Activated T-cell treated with anti-CD3 and anti-CD28 coated beads, Interleukin-2, amount 50 U/mL, for 1 hour (primary cell): ENCODE results near the gene PUM2.

Source experiments
- DNase-seq: peaks from one replicate; pipeline ENCODE4 v3.0.0-alpha.2; 2020

Gene PUM2

DNA sequence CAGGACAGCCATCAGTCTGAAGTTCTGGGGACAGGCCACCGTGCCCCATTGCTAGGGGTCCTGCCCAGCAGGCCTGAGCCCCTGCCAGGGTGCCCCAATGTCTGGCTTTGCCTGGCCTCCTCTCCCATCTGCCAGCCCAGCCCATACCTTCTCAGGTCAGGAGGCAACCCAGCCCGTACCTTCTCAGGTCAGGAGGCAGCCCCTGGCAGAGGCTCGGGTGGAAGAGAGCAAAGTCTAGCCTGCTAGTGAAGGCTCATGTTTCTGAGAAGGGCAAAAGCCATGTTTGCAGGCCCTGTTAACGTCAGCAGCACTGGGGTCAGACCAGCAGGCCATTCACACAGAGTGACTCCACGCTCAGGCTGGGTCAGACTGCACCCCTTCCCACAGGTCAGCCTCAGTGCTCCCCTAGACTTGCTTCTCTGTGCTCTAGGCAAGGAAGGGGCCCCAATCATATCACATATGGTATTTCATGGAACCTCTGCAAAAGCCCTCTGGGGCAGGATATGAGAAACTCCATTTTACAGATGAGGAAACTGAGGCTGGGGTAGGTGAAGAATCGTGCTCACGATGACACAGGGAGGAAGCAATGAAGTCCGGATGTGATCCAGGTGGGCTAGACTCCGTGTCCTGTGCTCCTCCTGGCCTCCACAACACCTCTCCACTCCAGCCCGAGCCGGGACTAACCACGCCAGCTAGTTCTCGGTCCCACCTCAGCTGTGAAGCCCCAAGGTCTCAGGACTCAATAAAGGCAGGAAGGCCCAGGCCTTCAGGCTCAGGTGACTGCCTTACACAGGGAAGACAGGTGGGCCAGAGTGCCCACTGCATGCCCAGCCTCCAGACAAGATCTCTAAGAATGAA is 135.2 kb downstream of the PUM2 start:
- no peak for DNase-seq

DNA sequence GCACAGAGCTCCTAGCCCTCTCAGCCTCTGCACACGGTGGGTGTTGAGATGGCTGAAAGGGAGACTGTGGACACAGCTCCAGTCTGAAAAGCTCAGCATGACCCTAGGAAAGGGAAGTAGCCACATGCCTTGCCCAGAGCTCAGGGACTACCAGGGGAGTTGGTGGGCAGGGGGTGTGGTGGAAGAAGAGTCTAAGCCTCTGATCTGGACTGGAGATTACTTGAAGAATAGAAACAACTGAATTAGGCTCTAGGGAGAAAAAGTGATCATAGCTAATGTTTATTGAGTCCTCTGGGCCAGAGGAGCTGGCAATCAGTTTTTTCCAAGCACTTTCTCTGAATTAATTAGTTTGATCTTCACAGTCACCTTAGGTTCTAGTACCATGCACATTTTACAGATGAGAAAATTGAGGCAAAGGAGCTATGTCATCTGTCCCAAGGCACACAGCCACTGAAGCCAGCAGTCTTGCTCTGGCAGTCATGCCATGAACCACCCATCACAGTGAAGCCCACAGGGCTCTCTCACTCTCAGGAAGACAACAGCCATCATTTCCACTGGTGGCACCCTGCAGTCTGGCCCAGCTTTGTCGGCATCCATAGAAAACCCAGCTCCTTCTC is 136.0 kb downstream of the PUM2 start:
- DNase-seq: no peak

DNA sequence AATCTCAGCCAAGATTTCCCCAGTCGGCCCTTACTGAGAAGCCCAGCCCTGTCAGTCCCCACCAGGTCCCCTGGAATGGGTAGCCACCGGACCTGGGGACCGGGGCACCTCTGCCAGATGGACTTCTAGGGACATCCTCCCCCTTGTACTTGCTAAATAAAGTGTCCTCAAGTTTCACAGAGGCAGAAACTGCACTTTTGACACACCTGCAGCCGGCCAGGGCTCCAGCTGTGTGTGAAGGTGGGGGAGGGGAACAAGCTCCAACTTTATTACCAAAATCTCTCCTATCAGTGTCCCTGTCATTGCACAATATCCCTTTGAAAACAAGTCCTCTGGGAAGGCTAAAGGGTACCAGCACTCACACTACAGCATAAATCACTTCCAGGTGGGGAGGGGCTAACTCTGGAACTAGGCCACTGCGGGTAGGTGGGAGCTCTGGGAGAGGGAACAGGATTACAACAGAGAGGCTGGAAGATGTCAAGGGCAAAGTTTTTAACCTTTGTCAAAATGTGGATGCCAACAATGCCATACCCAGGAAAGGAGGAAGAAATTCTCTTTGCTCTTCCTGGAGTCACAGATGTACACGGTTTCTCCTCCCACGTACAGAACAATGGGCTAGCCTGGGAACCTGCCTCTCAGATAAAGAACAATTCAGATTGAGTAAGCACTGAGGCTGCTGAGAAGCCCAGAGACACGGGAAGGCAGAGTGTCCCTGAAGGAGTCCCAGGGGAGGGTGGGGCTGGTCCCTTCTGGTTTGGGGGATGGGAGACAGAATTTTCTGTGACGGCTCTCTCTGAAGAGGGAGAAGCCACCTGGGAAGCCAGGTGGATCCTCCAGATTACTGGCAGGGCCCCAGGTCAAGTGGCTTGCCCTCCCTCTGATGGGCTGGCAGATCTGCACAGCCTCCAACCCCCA is 136.7 kb downstream of the PUM2 start:
- DNase-seq: no peak

DNA sequence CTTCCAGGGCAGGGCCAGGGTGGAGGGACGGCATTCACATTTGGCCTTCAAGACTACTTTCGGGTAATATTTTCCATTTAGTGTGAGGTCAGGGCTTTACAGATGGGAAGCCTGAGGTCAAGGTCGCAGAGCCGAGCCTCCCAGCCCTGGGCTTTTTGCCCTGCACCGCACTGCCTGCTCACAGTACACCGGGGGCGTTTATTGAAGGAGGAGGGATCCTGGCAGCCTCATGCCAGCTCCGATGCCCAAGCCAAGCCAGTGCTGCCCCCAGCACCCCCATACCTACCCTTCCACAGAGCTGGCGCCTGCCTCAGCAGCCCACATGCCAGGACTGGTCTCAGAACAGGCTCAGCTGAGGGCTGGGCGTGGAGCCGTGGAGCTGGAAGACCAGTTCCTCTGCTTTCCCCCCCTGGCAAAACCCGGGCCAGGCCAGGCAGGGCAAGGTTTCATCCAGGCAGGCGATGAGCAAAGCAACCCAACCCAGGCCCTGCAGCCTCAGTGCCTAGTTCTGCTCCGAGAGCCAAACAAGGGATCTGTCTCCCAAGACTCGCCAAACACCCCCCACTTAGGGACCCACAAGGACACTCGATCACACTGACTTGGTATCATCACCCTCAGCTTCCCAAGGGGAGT is 137.7 kb downstream of the PUM2 start:
- DNase-seq: no peak

DNA sequence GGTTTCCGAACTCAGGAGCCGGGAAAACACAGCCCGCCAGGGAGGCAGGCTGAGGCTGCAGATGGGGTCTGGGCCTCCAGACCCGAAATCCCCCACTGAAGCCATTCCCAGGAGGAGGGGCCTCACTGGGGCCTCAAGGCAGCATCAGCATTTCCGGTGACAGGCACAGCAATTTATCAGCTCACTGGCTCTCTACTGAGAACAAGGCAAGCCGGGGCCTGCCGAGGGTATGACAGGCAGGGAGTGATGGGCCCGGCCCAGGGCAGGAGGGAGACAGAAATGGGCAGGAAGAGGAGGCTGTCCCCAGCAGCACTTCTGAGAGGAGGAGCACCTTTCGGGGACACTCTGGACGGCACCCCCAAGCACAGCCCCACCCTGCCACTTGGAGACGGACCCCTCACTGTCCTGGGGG is 138.2 kb downstream of the PUM2 start:
- DNase-seq: no peak

DNA sequence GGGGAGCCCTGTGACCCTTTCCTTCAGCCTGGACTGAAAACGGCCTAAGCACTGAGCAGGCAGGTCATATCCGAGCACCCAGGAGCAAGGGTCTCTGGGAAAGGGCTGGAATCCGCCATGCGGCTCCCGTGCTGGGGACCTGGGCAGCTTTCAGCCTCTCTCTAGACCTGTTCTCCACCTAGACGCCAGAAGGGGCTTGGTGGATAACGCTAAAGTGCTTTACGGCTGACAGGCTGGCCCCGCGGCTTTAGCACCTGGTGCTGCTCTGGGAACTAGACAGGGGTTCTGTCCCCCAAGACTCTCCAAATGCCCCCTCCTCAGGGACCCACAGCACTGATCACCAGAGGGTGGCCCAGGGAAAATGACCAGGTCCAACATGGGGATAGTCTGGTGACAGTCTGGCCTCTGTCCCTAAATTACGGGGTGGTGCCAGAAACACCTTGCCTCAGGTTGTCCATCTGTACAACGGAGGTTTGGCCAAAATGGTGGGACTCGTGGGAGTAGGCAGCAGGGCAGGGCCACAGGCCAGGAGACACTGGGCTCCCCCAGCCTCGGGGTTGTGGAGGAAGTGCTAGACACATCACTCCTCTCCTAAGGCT is 138.7 kb downstream of the PUM2 start:
- no peak for DNase-seq

DNA sequence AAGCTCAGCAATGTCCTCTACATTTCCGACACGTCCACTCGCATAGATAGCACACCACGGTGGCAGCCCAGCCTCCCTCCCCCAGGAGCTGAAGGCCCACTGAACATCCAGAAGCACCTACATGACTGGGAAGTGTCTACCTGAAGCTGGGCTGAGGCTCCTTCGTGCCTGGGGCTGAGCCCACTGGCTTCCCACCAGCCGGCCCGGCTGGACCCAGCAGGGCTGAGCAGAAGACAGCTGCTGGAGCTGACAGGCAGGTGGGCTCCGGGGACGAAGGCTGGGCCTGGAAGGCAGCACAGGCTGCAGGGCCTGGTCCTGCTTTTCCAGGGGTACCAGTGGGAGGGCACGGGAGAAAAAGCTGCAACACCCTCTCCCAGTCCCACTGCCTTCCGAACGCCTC is 139.2 kb downstream of the PUM2 start:
- DNase-seq: no peak

DNA sequence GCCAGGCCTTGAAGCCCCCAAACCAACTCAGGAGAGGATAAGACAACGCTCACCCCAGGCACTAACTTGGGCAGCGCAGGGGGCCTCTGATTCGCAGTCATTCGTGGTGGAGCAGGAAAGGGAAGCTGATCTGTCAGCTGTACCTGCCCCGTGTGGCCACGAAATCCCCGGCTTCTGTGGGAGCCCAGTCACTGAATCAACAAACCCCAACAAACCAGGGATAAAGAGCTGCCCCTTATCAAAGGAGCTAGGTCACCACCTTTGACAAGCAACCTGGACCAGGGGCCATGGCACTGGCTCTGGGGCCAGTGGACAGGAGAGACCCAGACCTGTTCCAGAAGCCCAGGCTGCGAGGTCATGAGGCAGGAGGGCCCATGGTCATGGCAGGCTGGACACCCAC is 140.2 kb downstream of the PUM2 start:
- DNase-seq: no peak

DNA sequence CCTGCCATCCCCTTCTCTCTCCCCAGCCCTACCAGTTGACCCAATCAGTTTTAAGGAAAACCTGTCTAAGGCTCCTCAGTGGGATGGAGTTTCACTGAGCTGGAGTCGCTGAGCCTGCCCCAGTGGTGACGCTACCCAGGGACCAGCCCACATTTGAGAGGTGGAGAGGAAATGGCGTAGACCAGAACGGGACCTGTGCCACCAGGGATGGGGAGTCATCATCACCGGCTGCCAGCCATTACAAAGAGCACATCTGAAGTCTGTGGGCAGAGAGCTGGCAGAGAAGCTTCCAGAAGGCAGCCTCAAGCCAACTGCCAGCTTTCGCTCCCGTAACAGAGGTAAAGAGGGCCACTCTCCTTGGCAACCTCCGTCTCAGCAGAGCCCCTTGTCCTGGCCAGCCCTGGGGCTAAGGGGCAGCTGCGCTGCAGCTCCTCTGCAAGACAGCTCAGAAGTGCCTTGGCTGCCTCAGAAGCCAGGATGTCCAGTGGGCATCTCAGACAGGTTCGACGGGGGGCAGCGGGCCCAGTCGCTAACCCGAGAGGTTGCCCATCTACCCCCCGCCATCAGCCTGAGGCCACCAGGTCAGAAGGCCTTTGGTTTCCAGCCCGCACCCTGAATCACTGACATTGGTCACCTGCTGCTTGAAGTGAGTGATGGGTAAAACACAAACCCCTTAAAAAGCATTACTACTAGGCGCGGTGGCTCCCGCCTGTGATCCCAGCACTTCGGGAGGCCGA is 141.1 kb downstream of the PUM2 start:
- no peak for DNase-seq

DNA sequence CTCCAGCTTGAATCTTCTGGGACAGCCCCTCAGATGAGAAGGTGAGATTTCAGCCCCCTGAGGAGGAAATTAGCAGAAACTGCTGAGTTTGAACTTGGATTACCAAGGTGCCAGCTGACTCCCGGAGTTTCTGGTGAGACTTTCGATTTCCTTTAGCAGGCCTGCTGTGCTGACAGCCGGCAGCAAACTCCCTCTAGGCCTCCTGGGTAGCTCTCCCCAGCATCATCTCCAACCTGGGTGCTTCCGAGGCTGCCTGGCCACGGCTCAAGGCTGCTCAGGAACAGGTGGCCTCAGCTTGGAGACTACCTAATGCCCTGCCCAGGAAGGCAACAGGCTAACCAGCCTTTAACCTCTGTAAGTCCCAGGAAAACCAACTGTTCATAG is 142.2 kb downstream of the PUM2 start:
- DNase-seq: no peak

DNA sequence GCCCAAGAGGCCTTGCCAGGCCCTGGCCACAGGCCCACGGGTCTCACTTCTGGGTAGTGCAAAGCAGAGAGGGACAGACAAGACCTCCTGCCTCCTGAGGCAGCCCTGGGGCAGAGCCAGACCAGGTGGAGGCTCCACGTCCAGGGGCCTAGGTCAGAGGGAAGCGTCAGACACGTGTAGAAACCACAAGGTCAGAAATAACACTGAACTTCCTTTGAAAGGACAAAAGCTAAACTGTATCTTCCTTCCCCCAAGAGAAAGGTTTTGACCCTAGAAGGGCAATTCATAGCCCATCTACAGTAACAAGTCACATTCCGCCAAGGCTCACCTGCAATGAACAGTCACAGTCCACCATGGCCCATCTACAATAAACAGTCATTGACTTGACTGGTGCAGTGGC is 143.6 kb downstream of the PUM2 start:
- no peak for DNase-seq

DNA sequence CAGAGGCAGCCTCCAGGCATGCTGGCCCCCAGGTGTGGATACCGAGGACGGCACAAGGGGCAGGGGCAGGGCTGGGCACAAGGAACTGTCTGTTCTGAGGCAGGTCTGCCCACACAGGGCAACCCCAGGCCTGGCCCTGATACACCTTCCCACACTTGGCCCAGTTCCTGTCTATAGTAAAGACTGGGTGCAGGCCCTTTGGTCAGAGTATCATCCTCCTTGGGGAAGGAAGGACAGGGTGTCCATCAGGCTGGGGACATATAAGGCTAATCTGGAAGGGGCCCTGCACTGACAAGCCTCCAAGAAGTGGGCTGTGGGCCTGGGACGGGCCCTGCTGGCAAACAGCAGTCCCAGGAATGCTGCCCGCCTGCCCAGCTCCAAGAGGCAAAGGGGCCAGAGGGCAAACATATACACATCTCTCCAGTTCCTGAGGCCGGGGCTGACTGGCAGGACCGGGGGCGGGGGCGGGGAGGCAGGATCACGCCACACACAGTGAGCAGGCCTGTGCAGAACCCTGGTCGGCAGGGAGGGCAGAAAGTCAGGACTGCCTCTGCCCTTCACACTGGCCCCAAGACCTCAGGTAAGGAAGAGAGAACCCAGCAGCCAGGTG is 144.6 kb downstream of the PUM2 start:
- no peak for DNase-seq

DNA sequence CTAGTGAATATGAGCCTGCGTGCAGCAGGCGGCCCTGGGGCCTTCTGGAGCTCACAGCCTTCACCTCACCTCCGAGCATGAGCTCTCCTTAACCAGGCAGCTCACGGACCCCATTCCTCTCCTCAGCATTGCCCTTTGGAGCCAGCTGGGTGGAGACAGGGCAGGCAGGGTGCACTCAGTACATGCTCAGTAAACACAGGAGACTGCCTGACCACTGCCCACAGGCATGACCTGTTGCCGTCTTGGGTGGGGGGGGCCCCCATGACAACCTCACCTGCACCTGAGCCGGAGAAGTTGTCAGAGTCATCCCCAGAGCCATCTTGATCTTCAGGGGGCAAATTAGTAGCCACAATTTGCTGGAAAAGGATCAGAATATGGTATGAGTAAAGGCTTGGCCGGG is 145.6 kb downstream of the PUM2 start:
- no peak for DNase-seq

DNA sequence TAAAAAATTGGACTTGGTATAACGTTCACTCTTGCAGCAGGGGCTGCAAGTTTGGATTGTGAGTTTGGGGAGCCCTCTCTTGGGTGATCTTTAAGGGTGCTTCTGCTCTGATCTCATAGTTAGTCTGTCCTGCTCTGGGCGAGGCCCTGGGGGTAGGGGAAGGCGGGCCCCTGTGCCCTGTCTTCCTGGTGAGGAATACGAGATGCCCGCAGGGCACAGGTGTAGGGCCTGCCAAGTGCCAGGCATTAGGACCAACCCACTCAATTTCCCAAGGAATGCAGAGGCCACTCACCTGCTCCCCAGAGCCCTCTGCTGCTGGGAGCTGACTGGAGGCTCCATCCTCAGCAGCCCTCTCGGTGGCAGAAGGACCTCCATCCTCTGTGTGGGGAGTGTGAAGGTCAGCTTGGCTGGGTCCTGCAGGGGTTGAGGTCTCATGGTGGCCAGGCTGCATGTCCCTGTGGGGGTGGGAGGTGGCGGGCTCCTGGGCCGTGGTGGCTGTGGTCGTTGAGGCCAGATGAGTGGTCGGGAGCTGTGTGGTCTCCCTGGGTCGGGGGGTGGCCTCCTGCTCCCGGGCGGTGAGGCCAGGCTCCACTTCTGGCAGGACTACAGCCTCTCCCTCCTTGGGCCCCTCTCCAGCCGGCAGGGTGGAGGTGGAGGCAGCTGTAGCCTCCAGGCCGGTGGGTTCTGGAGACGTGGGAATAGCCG is 147.0 kb downstream of the PUM2 start:
- DNase-seq: no peak

DNA sequence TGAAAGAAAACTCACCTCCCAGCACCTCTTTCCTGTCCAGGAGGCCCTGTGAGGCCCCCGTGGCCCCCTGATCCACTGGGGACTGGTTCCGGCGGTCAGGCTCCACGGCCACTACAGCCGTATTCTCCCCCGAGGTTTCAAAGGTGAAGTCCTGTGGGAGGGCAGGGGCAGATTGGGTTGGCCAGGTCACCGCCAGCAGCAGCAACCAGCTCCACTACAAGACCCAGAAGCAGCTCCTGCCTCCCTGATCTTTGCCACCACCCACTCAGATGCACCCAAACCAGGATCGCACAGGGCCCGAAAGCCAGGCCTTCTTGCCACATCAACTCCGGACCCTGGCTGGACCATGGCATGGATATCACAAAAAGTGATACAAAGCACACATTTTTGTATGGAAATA is 147.6 kb downstream of the PUM2 start:
- DNase-seq: no peak

DNA sequence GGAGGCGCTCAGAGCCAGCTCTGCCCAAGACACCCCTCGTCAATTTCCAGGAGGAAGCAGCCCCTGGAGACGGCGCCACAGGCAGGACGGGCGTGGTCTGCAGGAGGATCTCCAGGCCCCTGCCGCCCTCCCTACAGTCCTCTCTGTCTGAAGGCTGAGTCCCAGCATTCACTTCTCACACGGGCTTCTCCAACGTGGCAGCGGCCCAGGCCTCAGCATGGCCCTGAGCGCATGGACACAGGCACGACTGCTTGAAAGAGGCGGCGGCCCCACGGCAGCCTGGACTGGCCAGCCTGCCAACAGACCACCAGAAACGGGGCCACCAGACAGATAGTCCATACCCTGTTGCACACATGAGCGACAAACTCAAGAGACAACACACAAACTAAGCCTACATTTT is 149.0 kb downstream of the PUM2 start:
- DNase-seq: no peak

DNA sequence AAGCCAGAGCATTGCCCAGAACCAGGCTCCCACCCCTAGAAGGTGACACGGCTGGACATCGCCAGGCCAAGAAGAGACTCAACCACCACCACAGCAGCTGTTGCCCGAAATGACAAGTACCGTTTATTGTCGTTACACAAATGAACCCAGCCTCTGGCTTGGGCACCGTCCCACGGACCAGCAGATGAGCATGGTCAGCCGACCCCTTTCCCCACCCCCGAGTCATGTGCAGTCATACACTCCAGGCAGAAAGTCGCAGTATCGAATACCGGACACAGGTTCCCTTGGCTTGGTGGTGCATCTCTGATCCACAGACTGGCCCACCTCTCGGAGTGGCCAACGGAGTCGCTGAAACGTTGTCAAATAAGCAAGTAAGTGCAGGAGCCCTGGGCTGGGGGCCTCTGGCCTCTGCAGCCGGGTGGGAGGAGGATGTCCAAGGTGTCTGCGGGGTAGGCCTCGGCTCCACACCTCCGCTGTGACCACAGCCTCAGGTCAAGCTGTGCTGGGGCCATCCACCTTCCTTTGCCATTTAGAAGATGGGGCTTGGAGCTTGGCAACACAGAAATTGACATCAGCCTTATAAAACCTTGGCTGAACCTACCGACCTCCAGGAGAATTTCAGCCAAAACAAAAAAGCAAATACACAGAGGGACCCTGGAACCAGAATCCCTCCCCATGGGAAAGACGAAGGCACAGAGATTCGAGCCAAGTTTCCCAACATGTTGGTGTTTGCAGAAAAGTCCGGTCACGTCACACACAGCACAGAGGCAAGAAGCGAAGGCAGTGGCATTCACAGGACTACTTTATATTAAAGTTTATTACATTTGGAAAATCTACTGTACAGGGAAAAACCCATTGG is 149.7 kb downstream of the PUM2 start:
- DNase-seq: no peak

DNA sequence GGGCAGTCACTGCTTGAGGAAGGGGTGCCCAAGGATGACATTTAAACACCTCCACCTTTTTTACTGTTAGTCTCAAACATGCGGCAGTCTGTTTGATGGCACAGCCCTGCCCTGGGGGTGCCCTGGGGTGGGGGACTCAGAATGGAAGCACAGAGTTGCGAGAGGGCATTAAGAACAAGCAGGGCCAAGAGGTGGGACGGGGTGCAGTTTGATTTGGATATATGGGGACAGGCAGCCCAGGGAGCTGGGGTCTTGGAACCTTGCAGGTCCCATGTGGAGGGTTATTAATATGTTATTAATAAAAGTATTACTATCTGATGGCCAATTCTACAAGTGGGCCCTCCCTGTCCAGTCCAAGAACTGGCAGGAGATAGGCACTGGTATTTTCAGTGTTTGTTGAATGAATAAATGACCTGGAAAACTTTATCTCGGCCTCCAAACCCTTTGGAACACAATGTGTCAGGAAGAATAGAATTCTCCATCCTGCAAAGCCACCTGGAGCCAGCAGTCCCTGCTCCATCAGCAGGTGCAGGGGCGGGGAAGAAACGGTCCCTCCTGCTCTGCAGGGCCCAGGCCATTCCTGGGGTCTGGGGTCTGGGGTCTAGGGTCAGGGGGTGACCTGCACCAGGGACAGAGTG is 150.9 kb downstream of the PUM2 start:
- DNase-seq: no peak
